OCI-LY1 (cell line): ENCODE measurements around the gene KLK12.

Experiments used
- H2AFZ ChIP-seq: fragments of 200-600 bp; sonication (generic), shearing (Covaris generic); 2 replicates; pipeline ENCODE4 v1.6.0; 2014; ENCODE audit warnings: antibody characterized with exemption, mild to moderate bottlenecking, low read length
- H3F3A ChIP-seq: fragments of 200-600 bp; sonication (generic), shearing (Covaris generic); 2 replicates; pipeline ENCODE4 v1.6.0; 2014; ENCODE audit warnings: mild to moderate bottlenecking, antibody characterized with exemption, low read length, moderate library complexity; ENCODE audit not compliant: insufficient read depth
- H3K27ac ChIP-seq: fragments of 200-600 bp; sonication (generic); 2 replicates; pipeline ENCODE4 v1.5.1; 2014; ENCODE audit warnings: low read length, mixed run types, mild to moderate bottlenecking, low read depth; ENCODE audit not compliant: poor library complexity, severe bottlenecking
- H3K27me3 ChIP-seq: fragments of 200-600 bp; sonication (generic); 2 replicates; pipeline ENCODE4 v1.6.0; 2014; ENCODE audit warnings: antibody characterized with exemption, mild to moderate bottlenecking, low read length, moderate library complexity; ENCODE audit not compliant: insufficient read depth
- H3K36me3 ChIP-seq: fragments of 200-600 bp; sonication (generic); 2 replicates; pipeline ENCODE4 v1.6.1; 2014; ENCODE audit warnings: mild to moderate bottlenecking, antibody characterized with exemption, low read length, moderate library complexity, mixed read lengths; ENCODE audit not compliant: insufficient read depth
- H3K4me1 ChIP-seq: fragments of 200-600 bp; sonication (generic); 2 replicates; pipeline ENCODE4 v1.5.1; 2014; ENCODE audit warnings: mild to moderate bottlenecking, low read length, moderate library complexity; ENCODE audit not compliant: insufficient read depth, severe bottlenecking
- H3K4me2 ChIP-seq: fragments of 200-600 bp; sonication (generic), shearing (Covaris generic); 2 replicates; pipeline ENCODE4 v1.6.1; 2014; ENCODE audit warnings: low read length
- H3K4me3 ChIP-seq: fragments of 200-600 bp; sonication (generic); 2 replicates; pipeline ENCODE4 v1.5.1; 2014; ENCODE audit warnings: low read length, low read depth, mild to moderate bottlenecking, mixed read lengths; ENCODE audit not compliant: poor library complexity, severe bottlenecking
- H3K79me2 ChIP-seq: fragments of 200-600 bp; shearing (Covaris generic); 2 replicates; pipeline ENCODE4 v1.6.1; 2016; ENCODE audit warnings: mixed run types, low read length, mixed read lengths; ENCODE audit not compliant: insufficient read depth
- H3K9ac ChIP-seq: fragments of 200-600 bp; sonication (generic), shearing (Covaris generic); 2 replicates; pipeline ENCODE4 v1.6.1; 2014; ENCODE audit warnings: mild to moderate bottlenecking, low read length, mixed read lengths
- H3K9me2 ChIP-seq: fragments of 200-600 bp; sonication (generic), shearing (Covaris generic); 2 replicates; pipeline ENCODE4 v1.6.1; 2014; ENCODE audit warnings: low read depth, mild to moderate bottlenecking, low read length, mixed read lengths
- H3K9me3 ChIP-seq: fragments of 200-600 bp; shearing (Covaris generic); 2 replicates; pipeline ENCODE4 v1.6.1; 2014; ENCODE audit warnings: low read length, mixed read lengths
- H4K20me1 ChIP-seq: fragments of 200-600 bp; sonication (generic), shearing (Covaris generic); 2 replicates; pipeline ENCODE4 v1.6.0; 2016; ENCODE audit warnings: mild to moderate bottlenecking, low read length; ENCODE audit not compliant: insufficient read depth
- CTCF ChIP-seq: fragments of 200-600 bp; sonication (generic), shearing (Covaris generic); IDR thresholded peaks from 2 replicates; pipeline ENCODE4 v1.5.1; 2017; ENCODE audit warnings: mild to moderate bottlenecking, antibody characterized with exemption, low read length, moderate library complexity, mixed read lengths
- EZH2 ChIP-seq: fragments of 200-600 bp; sonication (generic), shearing (Covaris generic); IDR thresholded peaks from 2 replicates; pipeline ENCODE4 v1.8.0; 2017; ENCODE audit warnings: borderline replicate concordance, mixed run types, mild to moderate bottlenecking, antibody characterized with exemption, low read length, moderate library complexity, mixed read lengths

Gene KLK12

DNA sequence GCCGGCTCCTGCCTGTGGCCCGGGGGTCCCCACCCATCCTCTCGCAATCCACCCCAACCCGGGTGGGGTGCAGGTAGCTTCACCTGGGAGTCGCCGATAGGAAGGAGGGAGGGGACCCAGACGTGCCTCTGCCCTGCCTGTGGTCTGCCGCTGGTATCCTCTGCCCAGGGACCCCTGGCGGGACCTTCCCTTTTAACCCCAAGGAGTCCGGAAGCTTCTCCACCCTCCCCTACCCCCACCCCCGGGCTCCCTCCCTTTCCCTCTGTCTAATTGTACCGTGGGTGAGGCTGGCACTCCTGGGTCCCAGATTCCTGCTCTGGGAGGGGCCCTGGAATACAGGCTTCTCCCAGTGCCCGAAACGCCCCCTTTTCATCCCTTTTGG lies 15.3 kb downstream of the KLK12 start, which contains the start of gene KLK10:
Gene KLK10, minus strand, starts transcription at position 166 of the 382 bp plus-strand sequence. CDS start 579 bp downstream, outside the sequence.
- no peak within 1 kb of the TSS for H3K4me3 ChIP-seq
- H3K9me3 ChIP-seq, result no peaks in the 10 kb centered on the region
- H3K4me2 ChIP-seq, result no peak within 1 kb of the TSS
- H3F3A ChIP-seq, result no peaks in the 10 kb centered on the region
- H3K27me3 ChIP-seq, result no peaks in the 10 kb centered on the region
- H3K36me3 ChIP-seq, result no peaks in the 10 kb centered on the region
- no peaks in the 10 kb centered on the region for H3K79me2 ChIP-seq
- no peak within 1 kb of the TSS for H2AFZ ChIP-seq
- H3K9me2 ChIP-seq, result no peaks in the 10 kb centered on the region
- H4K20me1 ChIP-seq, result no peaks in the 10 kb centered on the region
- TF ChIP-seq CTCF (no peak), EZH2 (no peak)
- H3K9ac ChIP-seq, result no peak within 1 kb of the TSS
- H3K27ac ChIP-seq, result no peak within 1 kb of the TSS
- no peaks in the 10 kb centered on the region for H3K4me1 ChIP-seq

DNA sequence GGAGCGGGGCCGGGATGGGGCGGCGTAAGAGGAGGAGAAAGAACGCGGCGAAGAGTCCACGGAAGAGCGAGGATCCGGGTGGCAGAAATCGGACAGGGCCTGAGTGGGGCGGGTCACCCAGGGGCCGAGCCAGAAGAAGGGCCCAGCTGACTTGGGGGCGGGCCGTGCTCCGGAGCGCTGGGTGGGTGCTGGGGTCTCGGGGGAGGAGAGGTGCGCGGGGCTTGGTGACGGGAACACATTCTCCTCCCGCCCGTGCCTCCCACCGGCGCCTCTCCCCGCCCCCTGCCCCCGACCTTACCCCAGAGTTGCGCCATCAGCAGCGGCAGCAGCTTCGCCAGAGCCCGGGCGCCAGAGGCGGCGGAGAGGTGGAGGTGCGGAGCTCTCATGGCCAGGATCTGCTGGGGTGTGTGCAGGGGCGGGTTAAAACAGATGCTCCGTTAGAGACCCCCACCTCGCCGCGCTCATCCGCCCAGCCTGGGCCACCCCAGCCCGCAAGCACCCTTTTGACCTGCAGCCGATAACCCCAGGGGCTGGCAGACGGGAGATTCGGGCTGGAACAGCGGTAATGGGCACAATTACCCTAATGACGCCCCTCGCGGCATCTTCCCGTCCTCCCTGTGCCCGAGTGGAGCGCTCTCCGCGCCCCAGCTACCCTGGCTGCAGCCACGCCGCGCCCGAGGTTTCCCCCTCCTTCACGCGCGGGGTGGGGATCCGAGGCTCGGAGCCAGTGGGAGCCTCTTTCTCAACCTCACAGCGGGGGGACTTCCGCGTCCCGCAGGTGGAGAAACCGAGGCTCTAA lies 15.9 kb downstream of the KLK12 start:
- H3K4me3 ChIP-seq, result no peak overlapping the region
- no peak overlapping the region for H2AFZ ChIP-seq
- no peaks in the 10 kb centered on the region for H3K79me2 ChIP-seq
- TF ChIP-seq EZH2 (no peak), CTCF (no peak)
- no peaks in the 10 kb centered on the region for H3K9me2 ChIP-seq
- H3K36me3 ChIP-seq, result no peaks in the 10 kb centered on the region
- no peak overlapping the region for H3K4me2 ChIP-seq
- H3K27ac ChIP-seq, result no peak overlapping the region
- H3F3A ChIP-seq, result no peaks in the 10 kb centered on the region
- no peaks in the 10 kb centered on the region for H3K4me1 ChIP-seq
- H3K27me3 ChIP-seq, result no peaks in the 10 kb centered on the region
- H4K20me1 ChIP-seq, result no peaks in the 10 kb centered on the region
- no peak overlapping the region for H3K9ac ChIP-seq
- no peaks in the 10 kb centered on the region for H3K9me3 ChIP-seq

DNA sequence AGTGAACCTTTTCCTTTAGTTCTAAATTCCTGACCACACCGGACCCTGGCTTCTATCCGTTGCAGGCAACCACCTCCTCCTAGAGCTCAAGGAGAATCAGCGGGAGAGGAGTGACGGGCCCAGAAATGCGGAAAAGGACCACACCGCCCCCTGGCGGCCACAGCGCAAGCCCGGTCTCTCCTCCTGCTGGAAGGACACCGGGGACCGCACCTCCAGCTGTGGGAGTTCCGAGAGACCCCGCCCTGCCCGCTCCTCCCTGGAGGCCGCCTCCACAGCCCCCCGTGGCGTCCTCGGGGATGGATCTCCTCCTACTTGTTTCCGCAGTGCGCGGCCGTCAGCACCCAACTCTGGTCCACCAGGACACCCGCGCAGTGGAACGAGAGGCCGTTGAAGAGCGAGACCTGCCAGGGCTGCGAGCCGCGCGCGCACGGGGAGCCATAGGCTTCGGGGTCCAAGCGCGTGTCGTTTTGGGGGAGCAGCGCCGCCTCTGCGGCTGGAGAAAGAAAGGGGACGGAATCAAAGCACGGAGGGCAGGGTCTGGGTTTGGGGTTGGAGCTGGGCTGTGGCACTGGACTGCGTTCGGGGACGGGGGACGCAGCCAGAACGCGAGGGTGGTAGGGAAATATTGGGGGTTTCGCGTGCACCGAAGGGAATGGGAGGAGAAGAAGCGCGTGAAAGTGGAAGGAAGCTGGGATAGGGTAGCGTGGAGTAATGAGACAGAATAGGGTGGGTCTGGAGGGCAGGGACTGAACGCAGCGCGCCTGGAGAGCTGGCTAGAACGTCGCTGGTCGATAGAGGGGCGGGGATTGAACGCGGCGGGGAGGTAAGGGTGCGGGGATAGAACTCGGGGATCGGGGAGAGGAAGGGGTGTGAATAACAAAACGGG lies 17.8 kb downstream of the KLK12 start:
- TF ChIP-seq EZH2 (no peak), CTCF (peak; percentile 53)
- Histone ChIP-seq H3K79me2 (no peaks in the 10 kb centered on the region), H3K36me3 (no peaks in the 10 kb centered on the region), H4K20me1 (no peaks in the 10 kb centered on the region), H3F3A (no peaks in the 10 kb centered on the region), H3K27ac (no peak overlapping the region), H3K9me2 (no peaks in the 10 kb centered on the region), H3K4me2 (no peak overlapping the region), H2AFZ (no peak overlapping the region), H3K9ac (no peak overlapping the region), H3K27me3 (no peaks in the 10 kb centered on the region), H3K4me3 (no peak overlapping the region), H3K4me1 (no peaks in the 10 kb centered on the region), H3K9me3 (no peaks in the 10 kb centered on the region)
